HepG2 (cell line): Measurements from ENCODE around the gene CPM. TPM values are rescaled to one million over a fixed set of nuclear protein-coding genes. Genes with fewer than 3 reads are reported as not detected.

Experiments
- CCDC6 ChIP-seq: sonication (generic); formaldehyde crosslinking; IDR thresholded peaks from 2 replicates; pipeline ENCODE4 v1.8.1; 2022; ENCODE audit warnings: mild to moderate bottlenecking, missing genetic modification reagents, moderate library complexity
- CEBPB ChIP-seq: IDR thresholded peaks from 2 replicates; pipeline ENCODE4 v1.6.1; 2011; ENCODE audit warnings: low read depth, low read length, improper control_type of control experiment, borderline replicate concordance
- FOXJ3 ChIP-seq: sonication (generic); formaldehyde crosslinking; IDR thresholded peaks from 2 replicates; pipeline ENCODE4 v1.4.0; 2020; ENCODE audit warnings: missing genetic modification reagents, mild to moderate bottlenecking, borderline replicate concordance
- HDAC2 ChIP-seq: sonication (generic); formaldehyde crosslinking; IDR thresholded peaks from 2 replicates; pipeline ENCODE4 v1.4.0; 2020; ENCODE audit warnings: missing genetic modification reagents
- IKZF4 ChIP-seq: sonication (generic); formaldehyde crosslinking; IDR thresholded peaks from 2 replicates; pipeline ENCODE4 v1.5.1; 2020; ENCODE audit warnings: borderline replicate concordance, mild to moderate bottlenecking, low read depth, missing genetic modification reagents; ENCODE audit errors: not compliant biosample characterization
- MIER3 ChIP-seq: IDR thresholded peaks from 2 replicates; pipeline ENCODE4 v1.6.1; 2016; ENCODE audit warnings: missing compliant biosample characterization, borderline replicate concordance
- NFE2L1 ChIP-seq: sonication (generic); formaldehyde crosslinking; IDR thresholded peaks from 2 replicates; pipeline ENCODE4 v1.4.0; 2020; ENCODE audit warnings: missing genetic modification reagents, mild to moderate bottlenecking, borderline replicate concordance
- NPAS2 ChIP-seq: sonication (generic); formaldehyde crosslinking; IDR thresholded peaks from 2 replicates; pipeline ENCODE4 v1.8.0; 2022; ENCODE audit warnings: mild to moderate bottlenecking, missing genetic modification reagents, borderline replicate concordance
- PAF1 ChIP-seq: IDR thresholded peaks from 2 replicates; pipeline ENCODE4 v1.6.1; 2016; ENCODE audit warnings: missing genetic modification reagents, missing compliant biosample characterization
- PBX2 ChIP-seq: IDR thresholded peaks from 2 replicates; pipeline ENCODE4 v1.6.1; 2016; ENCODE audit warnings: control low read depth
- PHF21A ChIP-seq: sonication (generic); formaldehyde crosslinking; IDR thresholded peaks from 2 replicates; pipeline ENCODE4 v1.5.0; 2020; ENCODE audit warnings: mild to moderate bottlenecking, missing genetic modification reagents
- PREB ChIP-seq: sonication (generic); formaldehyde crosslinking; IDR thresholded peaks from 2 replicates; pipeline ENCODE4 v1.4.0; 2020; ENCODE audit warnings: missing genetic modification reagents
- RELA ChIP-seq: sonication (generic); formaldehyde crosslinking; IDR thresholded peaks from 2 replicates; pipeline ENCODE4 v1.4.0; 2020; ENCODE audit warnings: missing genetic modification reagents
- SOX5 ChIP-seq: IDR thresholded peaks from 2 replicates; pipeline ENCODE4 v1.6.1; 2016; ENCODE audit warnings: borderline replicate concordance
- SP140L ChIP-seq: sonication (generic); formaldehyde crosslinking; IDR thresholded peaks from 2 replicates; pipeline ENCODE4 v1.4.0; 2020; ENCODE audit warnings: missing genetic modification reagents, borderline replicate concordance
- ZNF275 ChIP-seq: sonication (generic); formaldehyde crosslinking; IDR thresholded peaks from 2 replicates; pipeline ENCODE4 v1.8.0; 2022; ENCODE audit warnings: missing genetic modification reagents, mild to moderate bottlenecking, inconsistent platforms, borderline replicate concordance
- ZNF281 ChIP-seq: sonication (generic); formaldehyde crosslinking; IDR thresholded peaks from 2 replicates; pipeline ENCODE4 v1.4.0; 2020; ENCODE audit warnings: missing genetic modification reagents, borderline replicate concordance
- ZNF382 ChIP-seq: sonication (generic); formaldehyde crosslinking; IDR thresholded peaks from 2 replicates; pipeline ENCODE4 v1.5.0; 2020; ENCODE audit warnings: missing genetic modification reagents, mild to moderate bottlenecking, borderline replicate concordance
- ZNF431 ChIP-seq: sonication (generic); formaldehyde crosslinking; IDR thresholded peaks from 2 replicates; pipeline ENCODE4 v1.9.0; 2022; ENCODE audit warnings: missing genetic modification reagents, low read depth, mild to moderate bottlenecking, borderline replicate concordance
- ZNF441 ChIP-seq: sonication (generic); formaldehyde crosslinking; IDR thresholded peaks from 2 replicates; pipeline ENCODE4 v1.7.0; 2021; ENCODE audit warnings: missing genetic modification reagents, borderline replicate concordance
- ZNF513 ChIP-seq: sonication (generic); formaldehyde crosslinking; conservative IDR thresholded peaks from 2 replicates; pipeline ENCODE4 v1.5.0; 2020; ENCODE audit warnings: missing genetic modification reagents
- polyA plus RNA-seq, 8 experiments: library from polyadenylated mRNA; depleted of rRNA in 3 of 8; stranded (reverse) in 7 of 8; unstranded in 1 of 8; fragments of >200 nt; fragmentation: Illumina TruSeq in 4 of 8; extraction: Trizol in 4 of 8; gene quantifications; 2 replicates each; pipeline versions ENCODE4 v1.2.1 to v1.2.3, GENCODE V29; 2011 to 2016; ENCODE audit warnings: low read depth in 4 of 8, missing spikeins in 1 of 8, mixed read lengths in 1 of 8; ENCODE audit not compliant: insufficient read depth in 1 of 8
- total RNA-seq, 5 experiments: library from RNA; depleted of rRNA; stranded (reverse); fragments of >200 nt; fragmentation: Illumina TruSeq; extraction: Trizol; gene quantifications; 2 replicates each; pipeline ENCODE4 v1.2.3, GENCODE V29; 2016; ENCODE audit warnings: low read depth in 1 of 5

CPM gene
- total and polyA plus RNA-seq, 2 of the 13 experiments (the other 11 are each of a cell fraction or from before 2014, with no cell fraction given) = not detected

GRCh38 chr12:68807576-68808387 is 125.2 kb downstream of the CPM start, which contains the start of gene MDM2 (continued):
- no peak for TF ChIP-seq ZNF513 (CRISPR knock-in tag)
- peak; percentile 58; the same call in 1 of the 2 replicates for TF ChIP-seq SOX5 (CRISPR knock-in tag)
- TF ChIP-seq ZNF382 (CRISPR knock-in tag) = no peak
- TF ChIP-seq ZNF431 (CRISPR knock-in tag) = no peak; the same call in 1 of the 2 replicates
- no peak for TF ChIP-seq IKZF4 (CRISPR knock-in tag)
- no peak; the same call in 1 of the 2 replicates for TF ChIP-seq NFE2L1
- no peak for TF ChIP-seq NPAS2 (CRISPR knock-in tag)
- TF ChIP-seq ZNF281 (CRISPR knock-in tag) = no peak; the same call in 1 of the 2 replicates
- TF ChIP-seq PAF1 (CRISPR knock-in tag) = no peak
- peak; percentile 53 for TF ChIP-seq HDAC2 (CRISPR knock-in tag)
- TF ChIP-seq ZNF441 (CRISPR knock-in tag) = peak; percentile 40; the same call in 1 of the 2 replicates
- no peak for TF ChIP-seq SP140L (CRISPR knock-in tag)
- peak; percentile 83; the same call in 1 of the 2 replicates for TF ChIP-seq CCDC6 (CRISPR knock-in tag)
- peak; percentile 80 for TF ChIP-seq PHF21A (CRISPR knock-in tag)
- TF ChIP-seq RELA (CRISPR knock-in tag) = no peak
- no peak for TF ChIP-seq PBX2 (CRISPR knock-in tag)
- TF ChIP-seq PREB = no peak
- peak; percentile 26; the same call in 1 of the 2 replicates for TF ChIP-seq CEBPB
- TF ChIP-seq FOXJ3 (CRISPR knock-in tag) = no peak
- no peak; the same call in 1 of the 2 replicates for TF ChIP-seq ZNF275
- 0 out of 2 replicates have a peak, but pooled peaks have one; percentile 13 for TF ChIP-seq MIER3 (CRISPR knock-in tag)
